GM18870 (cell line): ENCODE data around the gene CACNA2D3.

Experiments
- ATAC-seq: cut with Tn5 transposase; IDR thresholded peaks from one replicate; pipeline ENCODE4 v1.9.1; 2021; ENCODE audit warnings: moderate library complexity; ENCODE audit not compliant: unreplicated experiment

CACNA2D3 gene

DNA sequence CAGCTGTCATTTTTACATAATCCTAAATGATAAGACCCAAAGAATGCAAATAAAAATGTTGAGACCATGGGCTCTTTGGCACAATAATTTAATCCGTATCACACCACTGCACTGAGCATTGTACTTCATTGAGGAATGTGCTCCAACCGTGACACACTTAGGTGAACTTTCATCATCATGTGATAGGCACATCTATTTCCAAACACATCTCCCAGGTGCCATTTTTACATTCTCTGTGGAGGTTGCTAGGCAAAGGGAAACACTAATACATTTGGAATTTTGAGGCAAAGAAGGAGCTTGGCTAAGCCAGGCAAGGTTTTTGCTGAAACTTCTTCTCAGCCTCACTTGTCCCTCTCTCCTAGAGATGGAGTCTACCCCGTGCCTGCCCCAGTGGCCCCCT lies 736.8 kb downstream of the CACNA2D3 start:
- ATAC-seq: no peak

DNA sequence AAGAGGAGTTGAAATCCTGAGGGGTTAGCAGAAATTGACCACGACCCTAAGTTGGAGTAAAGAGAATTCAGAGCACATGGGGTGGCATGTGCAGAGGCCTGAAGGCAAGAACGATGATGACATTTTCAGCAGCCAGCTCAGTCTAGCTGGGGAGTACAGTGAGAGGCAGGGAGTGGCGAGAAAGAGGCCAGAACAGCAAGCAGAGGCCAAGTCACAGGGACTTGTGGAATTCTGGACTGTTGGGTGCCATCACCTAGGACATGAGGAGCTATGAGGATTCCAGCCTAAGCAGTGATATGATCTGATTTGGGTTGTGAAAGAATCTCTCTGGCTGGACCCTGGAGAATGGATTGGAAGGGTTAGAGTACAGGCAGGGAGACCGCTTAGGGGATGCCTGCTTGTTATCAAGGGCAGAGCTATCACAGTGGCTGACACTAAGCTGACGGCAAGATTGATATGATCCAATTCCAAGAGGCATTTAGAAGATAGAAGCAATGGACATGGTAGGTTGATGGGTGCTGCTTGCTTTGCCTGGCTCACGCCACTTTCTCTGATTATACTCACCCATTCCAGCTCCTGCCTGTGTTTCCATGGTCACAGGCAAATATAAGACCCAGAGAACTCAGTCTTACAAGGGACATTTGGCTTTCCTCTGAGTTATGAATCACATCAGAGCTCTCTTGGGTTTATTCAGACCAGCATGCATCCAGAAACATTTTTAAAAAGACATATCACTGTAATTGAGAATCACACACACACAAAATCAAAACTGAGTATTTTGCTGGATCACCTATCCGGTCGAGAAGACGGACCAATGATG lies 739.1 kb downstream of the CACNA2D3 start:
- ATAC-seq: no peak

DNA sequence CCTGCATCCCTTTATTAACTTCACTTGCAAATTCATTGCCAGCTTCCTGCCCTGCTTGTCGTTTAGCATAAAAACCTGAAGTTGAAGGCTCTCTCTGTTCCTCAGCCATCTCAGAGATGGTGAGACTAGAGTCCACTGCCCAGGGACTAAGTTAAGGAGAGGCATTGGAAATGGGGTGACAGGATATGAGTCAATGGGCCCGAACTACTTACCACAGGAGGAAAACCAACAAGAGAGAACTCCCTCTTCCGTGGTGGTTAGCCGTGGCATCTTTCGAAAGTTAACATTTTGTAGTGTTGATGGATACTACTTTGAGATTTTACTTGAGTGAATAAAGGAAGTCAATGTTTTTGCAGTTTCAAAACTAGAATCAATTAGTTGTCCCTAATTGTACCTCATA lies 740.2 kb downstream of the CACNA2D3 start:
- ATAC-seq: no peak

- no peak for ATAC-seq
Measured at GRCh38 chr3:54863366-54863765, 741.0 kb downstream of the CACNA2D3 start.

GRCh38 chr3:54863786-54864185 lies 741.4 kb downstream of the CACNA2D3 start:
- no peak for ATAC-seq

DNA sequence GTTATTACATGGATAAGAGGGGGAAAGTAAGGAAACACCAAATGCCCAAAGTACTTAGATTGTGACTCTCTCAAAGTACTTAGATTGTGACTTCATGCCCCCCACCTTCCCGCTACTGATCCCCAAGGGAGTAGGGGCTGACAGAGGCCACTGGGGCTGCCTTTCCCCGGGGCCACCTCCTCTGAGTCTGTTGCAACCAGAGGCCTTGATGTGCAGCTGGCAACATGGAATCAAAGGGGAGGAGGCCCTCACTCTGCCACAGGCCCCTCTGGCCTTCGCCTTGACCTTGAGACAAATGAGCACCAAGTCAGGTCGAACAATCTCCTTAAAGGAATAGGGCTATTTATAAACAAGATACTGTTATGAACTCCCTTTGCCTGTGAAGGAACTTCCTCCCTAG lies 743.0 kb downstream of the CACNA2D3 start:
- ATAC-seq: no peak

GRCh38 chr3:54866251-54866650 lies 743.9 kb downstream of the CACNA2D3 start:
- no peak for ATAC-seq

DNA sequence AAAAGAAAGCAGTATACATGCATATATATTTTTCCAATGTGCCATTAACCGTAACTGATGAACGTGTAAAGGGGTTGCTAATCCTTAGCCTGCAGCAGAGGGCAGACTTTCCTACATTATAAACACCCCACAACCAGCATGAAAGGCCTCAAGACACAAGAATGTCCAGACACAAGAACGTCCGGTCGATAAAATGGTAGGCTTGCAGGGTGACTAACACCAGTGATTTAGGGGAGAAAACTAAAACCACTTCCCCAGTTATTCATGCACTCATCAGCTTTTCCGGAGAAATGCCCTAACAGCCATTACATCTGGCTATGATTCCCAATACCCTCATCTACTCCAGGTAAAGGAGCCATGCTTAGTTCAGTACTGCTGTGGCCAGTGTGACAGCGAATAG lies 748.1 kb downstream of the CACNA2D3 start:
- ATAC-seq: no peak

DNA sequence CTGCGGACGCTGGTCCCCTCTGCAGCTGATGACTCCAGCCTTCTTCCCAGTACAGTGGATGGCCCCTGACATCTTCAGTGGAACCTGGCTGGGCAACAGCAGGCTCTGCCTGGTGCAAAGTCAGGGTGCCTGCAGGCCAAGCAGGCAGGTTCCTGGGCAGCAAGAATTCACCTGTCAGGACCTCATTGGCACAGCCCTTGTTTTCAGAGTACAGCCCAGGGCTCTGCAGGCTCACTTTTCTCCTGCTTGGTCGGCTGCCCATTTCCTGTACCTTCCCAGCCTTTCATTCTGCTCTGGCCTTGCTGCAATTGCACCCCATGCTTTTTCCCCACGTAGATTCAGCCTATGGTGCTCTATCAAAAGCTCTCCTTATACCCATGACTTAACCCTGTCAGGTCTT lies 749.5 kb downstream of the CACNA2D3 start:
- ATAC-seq: no peak

DNA sequence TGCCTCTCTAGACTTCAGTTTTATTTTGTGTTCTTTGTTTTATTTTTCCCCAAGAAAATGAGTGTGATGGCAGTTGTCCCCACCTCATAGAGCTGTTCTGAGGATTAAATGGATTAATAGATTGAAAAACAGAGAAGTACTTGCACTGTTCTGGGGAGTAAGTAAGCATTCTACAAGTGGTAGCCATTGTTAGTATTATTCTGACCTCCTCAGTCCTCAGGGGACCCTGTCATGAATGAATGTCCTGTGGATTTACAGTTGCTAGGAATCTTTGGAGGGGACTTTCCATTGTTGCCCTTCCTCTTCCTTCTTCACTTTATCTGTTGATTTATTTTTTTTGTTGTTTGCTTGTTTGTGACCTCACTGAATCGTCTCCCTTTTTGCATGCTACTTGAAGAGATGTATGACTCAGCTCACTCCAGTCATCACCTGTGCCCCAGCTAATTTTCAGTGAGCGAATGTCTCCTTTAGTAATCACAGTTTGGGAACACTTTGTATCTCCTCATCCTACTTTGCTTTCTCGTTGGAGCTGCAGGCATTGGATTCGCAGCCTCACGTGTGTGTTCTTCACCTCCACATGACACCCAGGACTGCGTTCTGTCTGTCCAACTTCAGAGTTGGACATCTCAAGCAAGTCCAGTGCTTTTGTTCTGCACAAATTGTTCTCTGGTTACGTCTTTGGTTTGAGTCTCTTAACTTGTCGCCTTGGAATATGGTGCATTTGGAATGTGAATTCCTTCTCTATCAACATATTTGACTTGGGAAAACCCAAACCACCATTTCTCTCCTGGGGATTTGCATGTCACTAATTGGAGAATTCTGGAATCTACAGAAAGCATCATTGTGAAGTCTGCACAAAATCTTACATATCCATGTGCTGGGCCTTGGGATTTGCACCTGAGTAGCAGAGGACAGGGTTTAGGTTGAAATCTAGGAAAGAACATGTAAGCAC lies 751.0 kb downstream of the CACNA2D3 start:
- ATAC-seq: no peak

DNA sequence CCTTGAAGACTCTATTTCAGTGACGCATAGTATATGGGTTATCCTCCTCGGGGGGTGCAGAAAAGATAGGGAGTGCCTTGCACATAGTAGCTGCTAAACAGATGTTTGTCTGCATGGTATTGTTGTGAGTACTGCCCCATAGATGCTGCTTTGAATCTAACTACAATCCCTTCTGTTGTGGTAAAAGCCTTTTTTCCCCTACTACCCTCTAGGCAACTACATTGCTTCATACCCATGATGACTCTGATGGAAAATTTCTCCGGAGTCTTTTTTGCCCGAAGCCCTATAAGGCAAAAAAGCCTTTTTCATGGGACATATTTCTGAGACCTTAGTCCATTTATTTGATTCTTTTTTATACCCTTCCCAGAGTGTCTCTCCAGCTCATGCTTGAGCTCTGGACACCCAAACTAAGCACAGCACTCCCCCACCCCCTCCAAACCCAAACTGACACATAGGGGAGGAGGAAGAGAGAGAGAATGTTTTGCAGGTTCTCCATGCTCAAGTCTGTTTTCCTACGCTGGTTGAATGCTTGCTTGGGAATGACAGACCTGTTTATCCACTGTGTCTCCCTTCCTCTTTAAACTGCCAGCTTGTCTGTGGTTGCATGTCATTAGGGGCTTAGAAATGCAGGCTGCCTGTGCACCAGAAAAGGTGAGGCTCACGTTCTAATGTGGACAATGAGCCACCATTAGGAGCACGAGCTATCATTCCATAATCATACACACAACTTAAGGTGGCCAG lies 752.6 kb downstream of the CACNA2D3 start:
- ATAC-seq: no peak

- ATAC-seq: no peak
Measured at GRCh38 chr3:54875596-54876268, 753.4 kb downstream of the CACNA2D3 start.

DNA sequence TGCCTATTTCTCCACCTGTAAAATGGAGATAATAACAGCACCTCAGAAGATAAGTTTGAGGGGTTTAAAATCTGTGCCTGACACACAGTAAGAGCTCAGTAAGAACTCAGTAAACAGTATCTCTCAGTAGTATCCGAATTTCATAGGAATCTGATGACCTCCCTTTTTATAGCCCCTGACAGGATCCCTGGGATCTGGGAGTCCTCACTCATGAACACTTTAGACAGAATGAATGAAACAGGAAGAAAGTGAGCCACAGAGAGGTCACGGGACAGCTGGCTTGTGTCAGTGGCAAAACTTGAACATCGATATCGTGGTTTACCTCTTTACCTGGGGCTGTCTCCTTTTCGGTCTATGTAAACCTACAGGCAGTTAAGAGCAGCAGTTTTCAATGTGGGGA lies 754.3 kb downstream of the CACNA2D3 start:
- ATAC-seq: no peak

GRCh38 chr3:54877730-54878129 lies 755.4 kb downstream of the CACNA2D3 start:
- ATAC-seq: no peak

- ATAC-seq: no peak
Measured at GRCh38 chr3:54878145-54878544, 755.8 kb downstream of the CACNA2D3 start.

DNA sequence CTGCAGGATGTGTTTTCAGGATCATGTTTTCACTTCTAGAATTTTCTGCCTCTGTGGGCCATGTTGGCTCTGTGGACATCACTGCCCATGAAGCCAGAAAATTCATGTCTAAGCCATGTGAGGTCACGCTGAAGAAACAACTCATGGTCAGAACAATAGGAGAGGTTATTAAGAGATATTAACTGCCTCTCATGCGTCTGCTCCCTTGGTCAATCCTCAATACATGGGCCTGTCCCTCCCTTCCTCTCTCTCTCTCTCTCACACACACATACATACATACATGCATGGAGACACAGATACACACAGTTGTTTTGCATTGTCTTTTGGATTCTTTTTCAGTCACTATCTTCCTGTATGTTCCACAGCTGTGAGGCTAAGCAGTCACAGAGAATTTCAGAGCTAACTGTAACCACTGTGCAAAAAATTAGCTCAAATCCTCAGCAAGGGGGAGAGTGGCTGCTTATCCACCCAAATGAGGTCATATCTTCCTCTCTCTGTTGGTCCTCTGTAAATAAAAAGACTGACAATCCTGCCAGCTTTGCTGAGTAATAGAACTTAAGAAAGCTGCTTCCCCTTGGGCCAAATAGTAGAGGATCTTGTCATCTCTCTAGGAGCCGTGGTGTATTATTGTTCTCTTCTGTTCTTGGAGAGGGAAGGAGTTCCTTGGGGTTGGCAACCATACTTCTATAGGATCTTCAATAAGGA lies 759.9 kb downstream of the CACNA2D3 start:
- no peak for ATAC-seq

- no peak for ATAC-seq
Measured at GRCh38 chr3:54888162-54888561, 765.8 kb downstream of the CACNA2D3 start.

- ATAC-seq: no peak
Measured at GRCh38 chr3:54888873-54889272, 766.5 kb downstream of the CACNA2D3 start.

- ATAC-seq: no peak
Measured at GRCh38 chr3:54889731-54890130, 767.4 kb downstream of the CACNA2D3 start.

DNA sequence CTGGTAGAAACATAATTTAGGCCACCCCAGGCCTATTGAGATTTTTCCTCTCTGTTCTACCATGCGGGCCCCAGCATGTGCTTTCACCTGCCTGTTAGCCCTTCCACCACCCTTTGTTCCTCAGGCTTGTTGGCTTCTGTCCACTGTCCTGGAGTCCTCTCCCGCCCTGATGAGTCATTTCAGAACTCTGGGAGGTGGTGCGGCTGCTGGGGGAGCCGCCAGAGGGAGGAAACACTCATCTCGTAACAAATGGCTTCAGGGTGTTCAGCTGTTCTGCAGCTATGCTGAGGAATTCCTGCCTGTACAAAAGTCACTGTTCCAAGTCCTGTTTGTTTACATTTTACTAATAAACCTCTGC lies 769.2 kb downstream of the CACNA2D3 start:
- ATAC-seq: no peak
